Rectal smooth muscle tissue (tissue), 1 donor: ENCODE measurements around the gene DNM1L.
"Not testable (repeated sequence)": the region's sequence is repeated elsewhere in the genome, so short reads cannot be mapped to it uniquely, and the experiment has no call there.

Experiments
- H3K27ac ChIP-seq: one replicate; pipeline ENCODE4 v1.7.0; 2013; ENCODE audit warnings: low read depth, low read length, inconsistent platforms
- H3K27me3 ChIP-seq: one replicate; pipeline ENCODE4 v1.7.0; 2013; ENCODE audit warnings: low read length; ENCODE audit not compliant: control insufficient read depth, insufficient read depth
- H3K36me3 ChIP-seq: one replicate; pipeline ENCODE4 v1.7.0; 2013; ENCODE audit warnings: low read length; ENCODE audit not compliant: control insufficient read depth, insufficient read depth
- H3K4me1 ChIP-seq: one replicate; pipeline ENCODE4 v1.7.0; 2013; ENCODE audit warnings: low read length; ENCODE audit not compliant: control insufficient read depth, insufficient read depth
- H3K4me3 ChIP-seq: one replicate; pipeline ENCODE4 v1.7.0; 2013; ENCODE audit warnings: low read length
- H3K9ac ChIP-seq: one replicate; pipeline ENCODE4 v1.7.0; 2013; ENCODE audit warnings: low read length

DNM1L gene

DNA sequence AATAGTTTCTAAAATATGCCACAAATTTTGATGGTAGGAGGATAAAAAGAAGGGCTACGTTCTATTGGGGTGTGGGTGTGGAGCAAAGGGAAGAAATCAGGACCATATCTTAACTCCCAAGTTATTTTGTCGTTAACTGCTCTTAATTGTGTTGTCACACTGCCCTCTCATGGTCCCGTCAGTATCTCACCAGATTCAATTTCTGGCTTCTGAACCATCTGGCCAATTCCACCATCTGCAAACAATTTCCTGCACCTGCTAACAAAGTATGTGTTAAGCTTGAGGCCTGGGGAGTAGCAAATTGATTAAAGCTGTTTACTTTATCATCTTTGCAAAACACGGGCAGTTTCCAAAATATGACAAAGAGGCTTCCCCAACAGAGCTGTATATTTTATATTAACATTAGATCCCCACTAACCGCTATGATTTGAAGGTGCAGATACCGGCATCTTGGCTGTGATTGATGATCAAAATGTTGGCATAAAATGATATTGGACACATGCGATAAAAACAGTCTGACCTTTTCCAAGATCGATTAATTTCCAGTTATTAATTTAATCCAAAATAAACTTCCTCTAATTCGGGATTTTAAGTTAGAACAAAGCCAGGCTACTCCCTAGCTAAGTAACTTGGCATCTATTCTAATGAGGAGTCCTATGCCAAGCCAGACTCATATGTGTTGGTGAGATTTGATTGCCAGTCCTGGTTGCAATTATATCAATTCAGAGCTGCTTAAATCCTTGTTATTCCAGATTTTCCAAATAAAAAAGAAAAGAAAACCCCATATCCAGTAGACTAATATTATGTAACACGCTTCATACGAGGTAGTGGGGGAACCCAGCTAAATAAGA is 6.9 kb upstream of the DNM1L start:
- no peaks in the 10 kb centered on the region for H3K4me1 ChIP-seq
- no peak overlapping the region for H3K27ac ChIP-seq
- H3K9ac ChIP-seq: no peak overlapping the region
- H3K4me3 ChIP-seq: no peak overlapping the region
- no peaks in the 10 kb centered on the region for H3K36me3 ChIP-seq
- H3K27me3 ChIP-seq: no peaks in the 10 kb centered on the region

GRCh38 chr12:32679920-32680237 is 778 bp downstream of the DNM1L start:
- Histone ChIP-seq H3K4me3 (peak overlapping the region; percentile 91), H3K9ac (peak overlapping the region; percentile 43), H3K27ac (peak overlapping the region; percentile 86), H3K27me3 (no peaks in the 10 kb centered on the region), H3K4me1 (peaks cover 10% of the 10 kb centered on the region), H3K36me3 (no peaks in the 10 kb centered on the region)

GRCh38 chr12:32680787-32681186 is 1.7 kb downstream of the DNM1L start:
- Histone ChIP-seq H3K4me1 (peaks cover 10% of the 10 kb centered on the region), H3K27ac (peak overlapping the region; percentile 86), H3K36me3 (no peaks in the 10 kb centered on the region), H3K27me3 (no peaks in the 10 kb centered on the region), H3K4me3 (peak overlapping the region; percentile 91), H3K9ac (no peak overlapping the region)

DNA sequence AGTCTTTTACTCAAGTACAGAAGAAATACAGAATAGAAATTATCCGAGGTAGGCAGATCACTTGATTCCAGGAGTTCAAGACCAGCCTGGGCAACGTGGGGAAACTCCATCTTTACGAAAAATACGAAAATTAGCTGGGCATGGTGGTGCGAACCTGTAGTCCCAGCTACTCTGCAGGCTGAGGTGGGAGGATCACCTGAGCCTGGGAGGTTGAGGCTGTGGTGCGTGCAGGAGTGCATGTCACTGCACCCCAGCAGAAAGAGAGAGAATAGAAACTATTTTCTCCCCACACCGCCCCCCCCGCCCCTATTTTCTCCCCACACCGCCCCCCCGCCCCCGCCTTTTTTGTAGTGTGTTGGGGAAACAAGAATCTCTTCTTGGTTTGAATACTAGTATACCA is 2.2 kb downstream of the DNM1L start:
- H3K9ac ChIP-seq: no peak overlapping the region

GRCh38 chr12:32686340-32686739 is 7.2 kb downstream of the DNM1L start:
- H3K4me1 ChIP-seq: no peaks in the 10 kb centered on the region
- no peak overlapping the region for H3K4me3 ChIP-seq

More for the DNA sequence above, 2.2 kb downstream of the DNM1L start:
- Histone ChIP-seq H3K27ac (no peak overlapping the region), H3K4me1 (peaks cover 10% of the 10 kb centered on the region), H3K36me3 (no peaks in the 10 kb centered on the region), H3K4me3 (no peak overlapping the region), H3K27me3 (no peaks in the 10 kb centered on the region)

DNA sequence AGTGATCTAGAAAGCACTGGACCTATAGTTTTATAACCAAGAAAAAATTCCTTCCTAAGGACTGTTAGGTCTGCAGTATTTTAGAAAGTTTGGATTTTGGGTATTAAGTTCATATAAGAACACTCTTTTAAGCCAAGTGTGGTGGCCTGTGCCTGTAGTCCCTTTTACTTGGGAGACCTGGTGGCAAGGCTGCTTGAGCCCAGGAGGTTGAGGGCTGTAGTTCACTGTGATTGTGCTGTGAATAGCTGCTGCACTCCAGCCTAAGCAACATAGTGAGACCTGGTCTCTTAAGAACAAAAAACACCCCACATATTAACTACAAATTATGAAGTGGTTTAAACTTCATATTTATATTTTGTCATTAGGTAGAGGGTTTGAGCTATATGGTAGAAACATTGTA is 9.7 kb downstream of the DNM1L start:
- Histone ChIP-seq H3K4me3 (no peak overlapping the region), H3K36me3 (no peaks in the 10 kb centered on the region), H3K9ac (no peak overlapping the region), H3K27me3 (no peaks in the 10 kb centered on the region), H3K4me1 (no peaks in the 10 kb centered on the region), H3K27ac (no peak overlapping the region)

More at GRCh38 chr12:32686340-32686739, 7.2 kb downstream of the DNM1L start:
- Histone ChIP-seq H3K9ac (no peak overlapping the region), H3K27ac (no peak overlapping the region), H3K36me3 (no peaks in the 10 kb centered on the region), H3K27me3 (no peaks in the 10 kb centered on the region)

- H3K9ac ChIP-seq: no peak overlapping the region
- H3K4me3 ChIP-seq: no peak overlapping the region
- no peaks in the 10 kb centered on the region for H3K27me3 ChIP-seq
- H3K4me1 ChIP-seq: no peaks in the 10 kb centered on the region
- H3K27ac ChIP-seq: no peak overlapping the region
- H3K36me3 ChIP-seq: no peaks in the 10 kb centered on the region
Measured at GRCh38 chr12:32690927-32691326, 11.8 kb downstream of the DNM1L start.

DNA sequence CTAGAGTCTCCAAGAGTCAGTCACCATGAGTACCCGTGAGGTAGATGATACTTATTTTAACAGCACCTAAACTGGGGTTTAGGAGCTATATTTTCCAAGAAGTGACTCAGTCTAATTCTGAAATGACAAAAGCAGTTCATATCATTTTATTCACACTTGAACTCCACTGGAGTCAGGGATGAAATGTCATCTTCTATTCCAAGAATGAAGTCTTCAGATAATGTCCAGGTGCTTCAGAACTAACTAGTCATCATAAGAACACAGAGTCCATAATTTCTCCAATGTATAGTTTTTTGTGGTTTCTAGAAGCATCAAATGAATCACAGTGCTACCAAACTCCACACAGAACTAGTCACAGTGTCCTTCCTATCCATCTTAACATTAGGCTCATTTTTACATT is 13.3 kb downstream of the DNM1L start:
- Histone ChIP-seq H3K27me3 (no peaks in the 10 kb centered on the region), H3K36me3 (no peaks in the 10 kb centered on the region), H3K9ac (no peak overlapping the region), H3K4me1 (no peaks in the 10 kb centered on the region), H3K4me3 (no peak overlapping the region), H3K27ac (no peak overlapping the region)

DNA sequence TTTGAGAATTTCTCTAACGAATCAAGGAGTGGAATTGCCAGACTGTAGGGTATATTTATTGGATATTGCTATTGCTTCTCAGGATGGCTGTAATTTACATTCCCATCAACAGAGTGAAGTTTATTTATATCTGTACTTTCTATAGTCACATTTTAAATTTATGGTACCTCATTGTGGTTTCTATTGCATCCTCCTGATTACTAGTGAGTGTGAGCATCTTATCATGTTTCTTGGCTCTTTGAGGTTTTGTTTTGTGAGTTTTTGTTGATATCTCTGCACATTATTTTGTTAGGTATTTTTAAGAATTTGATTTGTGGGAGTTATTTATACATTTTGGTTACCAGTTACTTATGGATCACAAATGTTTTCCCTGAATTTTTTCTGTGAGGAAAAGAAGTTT is 13.9 kb downstream of the DNM1L start:
- no peak overlapping the region for H3K9ac ChIP-seq
- no peak overlapping the region for H3K27ac ChIP-seq
- H3K27me3 ChIP-seq: no peaks in the 10 kb centered on the region
- no peaks in the 10 kb centered on the region for H3K4me1 ChIP-seq
- H3K4me3 ChIP-seq: no peak overlapping the region
- no peaks in the 10 kb centered on the region for H3K36me3 ChIP-seq

GRCh38 chr12:32695787-32696186 is 16.7 kb downstream of the DNM1L start:
- H3K27me3 ChIP-seq: no peaks in the 10 kb centered on the region
- H3K9ac ChIP-seq: no peak overlapping the region
- H3K4me3 ChIP-seq: no peak overlapping the region
- no peaks in the 10 kb centered on the region for H3K36me3 ChIP-seq
- no peaks in the 10 kb centered on the region for H3K4me1 ChIP-seq
- H3K27ac ChIP-seq: no peak overlapping the region

DNA sequence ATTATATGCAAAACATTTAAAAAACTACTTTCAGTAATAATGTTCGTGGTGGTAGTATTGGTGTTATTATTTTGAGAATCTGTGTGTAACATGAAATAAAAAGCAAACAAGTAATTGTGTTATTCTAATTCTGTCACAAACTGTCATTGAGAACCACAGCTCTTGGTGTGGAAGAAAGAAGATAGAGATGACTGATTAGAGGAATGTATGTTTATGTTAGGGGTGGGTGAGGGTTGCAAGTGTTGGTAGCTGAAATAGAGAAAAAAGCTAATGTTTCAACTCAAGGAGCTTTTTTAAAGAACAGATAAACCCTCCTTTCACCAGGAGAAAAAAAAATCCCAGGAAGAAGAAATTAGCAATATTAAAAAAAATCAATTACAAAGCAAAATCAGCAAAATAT is 18.3 kb downstream of the DNM1L start:
- Histone ChIP-seq H3K27me3 (no peaks in the 10 kb centered on the region), H3K4me3 (no peak overlapping the region), H3K27ac (no peak overlapping the region), H3K36me3 (no peaks in the 10 kb centered on the region), H3K4me1 (no peaks in the 10 kb centered on the region), H3K9ac (no peak overlapping the region)

DNA sequence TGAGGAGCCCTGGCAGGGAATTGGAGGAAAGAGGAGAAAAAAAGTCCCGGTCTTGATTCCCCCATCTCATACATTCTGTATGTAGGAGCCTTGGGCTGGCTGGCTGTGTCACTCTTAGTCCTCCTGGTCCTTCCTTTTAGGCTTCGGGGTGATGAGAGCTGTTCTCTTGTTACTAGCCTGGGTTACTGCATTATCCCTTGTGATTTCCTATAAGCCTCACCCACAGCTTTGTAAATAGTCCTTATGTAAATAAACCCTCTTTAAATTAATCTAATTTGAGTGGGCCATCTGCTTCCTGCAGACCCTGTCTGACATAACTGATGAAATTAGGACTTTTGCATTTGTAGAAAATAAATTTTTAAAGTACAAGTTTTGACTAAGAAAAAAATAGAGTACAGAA is 19.2 kb downstream of the DNM1L start:
- Histone ChIP-seq H3K36me3 (no peaks in the 10 kb centered on the region), H3K4me3 (no peak overlapping the region), H3K27ac (no peak overlapping the region), H3K4me1 (no peaks in the 10 kb centered on the region), H3K9ac (no peak overlapping the region), H3K27me3 (no peaks in the 10 kb centered on the region)

GRCh38 chr12:32699437-32699836 is 20.3 kb downstream of the DNM1L start:
- not testable (repeated sequence) for H3K4me1 ChIP-seq, H3K4me3 ChIP-seq, H3K9ac ChIP-seq, H3K27me3 ChIP-seq, H3K36me3 ChIP-seq, H3K27ac ChIP-seq
